SK-MEL-5 (cell line): ENCODE results near the gene CLMP. TPM values are rescaled to one million over a fixed set of nuclear protein-coding genes. Genes with fewer than 3 reads are reported as not detected.
"Not testable (repeated sequence)": the region's sequence is repeated elsewhere in the genome, so short reads cannot be mapped to it uniquely, and the experiment has no call there.

Experiments used
- DNase-seq: peaks from one replicate; pipeline ENCODE4 v3.0.0-alpha.2; 2016; ENCODE audit warnings: low read depth, low spot score
- in situ Hi-C: cut with HindIII; loops from 2 replicates; pipeline ENCODE4 v1.10.0; 2016; ENCODE audit warnings: low sequenced_read_pairs, high pct_unique_total_duplicates, low pct_unique_long_range_greater_than_20kb
- total RNA-seq: library from RNA; depleted of rRNA; stranded (reverse); fragments of >200 nt; shearing (Covaris generic); gene quantifications from 2 replicates; pipeline ENCODE4 v1.2.3, GENCODE V29; 2014

CLMP gene
- total RNA-seq, 1 experiment from 2014 or later = not detected

GRCh38 chr11:123059041-123059920 lies 135.8 kb downstream of the CLMP start:
- in situ Hi-C loops = not testable (repeated sequence)

GRCh38 chr11:123057661-123058305 lies 137.3 kb downstream of the CLMP start:
- no peak for DNase-seq
- in situ Hi-C loops = no loop called here

More at GRCh38 chr11:123059041-123059920, 135.8 kb downstream of the CLMP start:
- DNase-seq = not testable (repeated sequence)

- in situ Hi-C loops = no loop called here
These were observed 138.1 kb downstream of the CLMP start for GRCh38 chr11:123056835-123057491.

GRCh38 chr11:123055191-123055901 lies 139.7 kb downstream of the CLMP start:
- in situ Hi-C loops = no loop called here
- DNase-seq = no peak

More at GRCh38 chr11:123056835-123057491, 138.1 kb downstream of the CLMP start:
- DNase-seq = no peak

- in situ Hi-C loops = no loop called here
- DNase-seq = peak; percentile 79
These were observed 140.6 kb downstream of the CLMP start for GRCh38 chr11:123054301-123055065.

GRCh38 chr11:123052901-123053721 lies 141.9 kb downstream of the CLMP start:
- in situ Hi-C loops = no loop called here
- DNase-seq = no peak

- in situ Hi-C loops = no loop called here
- DNase-seq = no peak
These were observed 143.4 kb downstream of the CLMP start for GRCh38 chr11:123051634-123052033.

GRCh38 chr11:123051146-123051545 lies 143.9 kb downstream of the CLMP start:
- in situ Hi-C loops = no loop called here
- DNase-seq = no peak

GRCh38 chr11:123047947-123048293 lies 147.1 kb downstream of the CLMP start:
- DNase-seq = no peak
- in situ Hi-C loops = no loop called here

- in situ Hi-C loops = no loop called here
- DNase-seq = no peak
These were observed 147.6 kb downstream of the CLMP start for GRCh38 chr11:123047266-123047946.

- in situ Hi-C loops = no loop called here
- DNase-seq = no peak
These were observed 148.4 kb downstream of the CLMP start for GRCh38 chr11:123046473-123047259.

GRCh38 chr11:123045101-123045500 lies 149.9 kb downstream of the CLMP start:
- in situ Hi-C loops = no loop called here
- DNase-seq = no peak

- in situ Hi-C loops = no loop called here
- no peak for DNase-seq
These were observed 153.9 kb downstream of the CLMP start for GRCh38 chr11:123041185-123041584.

- in situ Hi-C loops = no loop called here
These were observed 155.0 kb downstream of the CLMP start for GRCh38 chr11:123040111-123040432.

GRCh38 chr11:123035831-123036230 lies 159.2 kb downstream of the CLMP start:
- in situ Hi-C loops = no loop called here
- DNase-seq = no peak

More at GRCh38 chr11:123040111-123040432, 155.0 kb downstream of the CLMP start:
- no peak for DNase-seq
